Measurements from ENCODE around the gene TRIO.

TRIO gene

DNA sequence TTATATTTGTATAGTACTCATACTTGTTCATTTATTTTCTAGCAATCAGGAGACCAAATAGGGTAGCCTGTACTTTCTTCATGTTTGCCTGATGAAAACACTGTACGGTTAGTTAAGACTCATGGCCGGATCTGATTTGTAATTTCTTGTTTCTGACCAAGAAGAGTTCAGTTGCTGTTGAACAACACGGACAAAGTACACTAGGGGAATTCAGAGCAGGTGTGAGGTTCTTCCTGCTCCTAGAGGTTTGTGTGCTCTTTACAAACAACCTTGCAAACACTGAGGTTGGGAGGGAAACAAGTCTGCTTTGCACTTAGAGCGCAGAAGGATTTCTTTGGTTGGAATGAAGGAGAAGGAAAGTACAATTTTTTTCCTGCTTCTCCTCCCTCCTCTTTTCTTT is 69.7 kb downstream of the TRIO start:
- no peaks in the 10 kb centered on the region for H3K36me3 ChIP-seq (ENCODE audit: control insufficient read depth, insufficient read depth, low read length)
- H3K9ac ChIP-seq = no peak overlapping the region
- no peaks in the 10 kb centered on the region for H3K9me3 ChIP-seq (ENCODE audit: control insufficient read depth, low read length)
- H3K4me2 ChIP-seq (ENCODE audit: low read length) = no peak overlapping the region
- no peaks in the 10 kb centered on the region for H3K27me3 ChIP-seq (ENCODE audit: control insufficient read depth, insufficient read depth, low read length)
- H3K27ac ChIP-seq = no peak overlapping the region
- no peak overlapping the region for H2AFZ ChIP-seq
- peaks cover 8% of the 10 kb centered on the region for H3K4me1 ChIP-seq
- H3K79me2 ChIP-seq = peaks cover 28% of the 10 kb centered on the region
- TF ChIP-seq, protein P1, sequence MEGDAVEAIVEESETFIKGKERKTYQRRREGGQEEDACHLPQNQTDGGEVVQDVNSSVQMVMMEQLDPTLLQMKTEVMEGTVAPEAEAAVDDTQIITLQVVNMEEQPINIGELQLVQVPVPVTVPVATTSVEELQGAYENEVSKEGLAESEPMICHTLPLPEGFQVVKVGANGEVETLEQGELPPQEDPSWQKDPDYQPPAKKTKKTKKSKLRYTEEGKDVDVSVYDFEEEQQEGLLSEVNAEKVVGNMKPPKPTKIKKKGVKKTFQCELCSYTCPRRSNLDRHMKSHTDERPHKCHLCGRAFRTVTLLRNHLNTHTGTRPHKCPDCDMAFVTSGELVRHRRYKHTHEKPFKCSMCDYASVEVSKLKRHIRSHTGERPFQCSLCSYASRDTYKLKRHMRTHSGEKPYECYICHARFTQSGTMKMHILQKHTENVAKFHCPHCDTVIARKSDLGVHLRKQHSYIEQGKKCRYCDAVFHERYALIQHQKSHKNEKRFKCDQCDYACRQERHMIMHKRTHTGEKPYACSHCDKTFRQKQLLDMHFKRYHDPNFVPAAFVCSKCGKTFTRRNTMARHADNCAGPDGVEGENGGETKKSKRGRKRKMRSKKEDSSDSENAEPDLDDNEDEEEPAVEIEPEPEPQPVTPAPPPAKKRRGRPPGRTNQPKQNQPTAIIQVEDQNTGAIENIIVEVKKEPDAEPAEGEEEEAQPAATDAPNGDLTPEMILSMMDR (IDR thresholded peaks at IDR 0.05) = no peak
- H3K4me3 ChIP-seq (ENCODE audit: low read depth, low read length) = no peak overlapping the region

DNA sequence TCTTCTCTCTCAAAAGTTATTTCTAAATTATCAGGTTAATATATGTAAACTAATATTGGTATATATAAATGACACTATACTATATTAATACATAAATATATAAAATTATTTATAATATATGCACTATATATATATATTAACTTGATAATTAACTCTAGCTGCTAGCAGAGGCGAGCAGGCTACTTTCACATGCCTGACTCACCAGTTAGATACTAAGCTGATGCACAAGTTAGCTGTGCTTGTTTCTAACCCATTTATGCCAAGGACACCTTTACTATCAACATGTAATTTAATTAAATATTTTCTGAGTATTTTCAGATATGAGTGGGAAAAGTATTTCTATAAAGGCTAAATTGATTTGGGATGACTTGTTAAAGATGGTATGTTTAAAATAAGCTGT is 70.1 kb downstream of the TRIO start:
- H3K9ac ChIP-seq = no peak overlapping the region
- H3K27me3 ChIP-seq (ENCODE audit: control insufficient read depth, insufficient read depth, low read length) = no peaks in the 10 kb centered on the region
- no peaks in the 10 kb centered on the region for H3K9me3 ChIP-seq (ENCODE audit: control insufficient read depth, low read length)
- no peaks in the 10 kb centered on the region for H3K36me3 ChIP-seq (ENCODE audit: control insufficient read depth, insufficient read depth, low read length)
- no peak overlapping the region for H2AFZ ChIP-seq
- H3K4me3 ChIP-seq (ENCODE audit: low read depth, low read length) = no peak overlapping the region
- TF ChIP-seq, protein P1 (IDR thresholded peaks at IDR 0.05) = no peak
- peaks cover 24% of the 10 kb centered on the region for H3K79me2 ChIP-seq
- H3K4me1 ChIP-seq = peaks cover 8% of the 10 kb centered on the region
- H3K4me2 ChIP-seq (ENCODE audit: low read length) = no peak overlapping the region
- no peak overlapping the region for H3K27ac ChIP-seq

DNA sequence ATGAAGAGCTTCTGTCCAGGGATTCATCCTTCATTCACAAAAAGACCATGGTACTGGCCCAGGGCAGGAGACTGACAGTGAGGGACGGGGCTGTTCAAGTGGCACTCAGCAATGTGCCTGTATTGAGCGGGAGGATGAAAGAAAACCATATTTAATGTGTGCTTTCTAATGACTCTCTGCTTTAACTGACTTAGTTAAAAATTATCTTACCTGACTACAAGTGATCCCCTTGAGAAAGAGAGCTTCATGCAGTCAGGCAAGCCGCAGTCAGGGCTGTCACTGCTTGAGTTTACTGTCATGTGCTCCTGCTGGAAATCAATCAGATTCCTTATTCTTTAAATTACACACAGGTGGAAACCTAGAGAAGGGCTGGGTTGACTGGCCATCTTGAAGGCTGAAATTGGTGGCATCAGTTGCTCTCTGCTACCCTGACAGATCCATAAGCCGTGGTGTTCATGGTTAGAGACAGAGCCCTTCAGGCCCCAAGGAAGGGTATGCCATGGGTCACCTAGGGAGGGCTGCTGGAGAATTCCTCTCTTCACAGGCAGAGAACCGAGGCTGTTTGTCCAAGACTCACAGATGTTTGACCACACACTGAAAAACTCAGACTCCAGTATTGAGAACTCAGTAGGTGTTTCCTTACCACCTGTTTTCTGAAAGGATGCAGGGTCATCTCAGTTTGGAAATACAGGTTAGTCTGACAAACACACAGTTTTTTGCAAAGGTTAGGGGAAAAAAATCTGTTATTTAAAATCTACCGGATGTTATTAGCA is 70.9 kb downstream of the TRIO start:
- Histone ChIP-seq H3K9me3 (ENCODE audit: control insufficient read depth, low read length) (no peaks in the 10 kb centered on the region), H2AFZ (no peak overlapping the region), H3K9ac (no peak overlapping the region), H3K79me2 (peaks cover 21% of the 10 kb centered on the region), H3K4me2 (ENCODE audit: low read length) (no peak overlapping the region), H3K4me1 (peaks cover 8% of the 10 kb centered on the region), H3K27me3 (ENCODE audit: control insufficient read depth, insufficient read depth, low read length) (no peaks in the 10 kb centered on the region), H3K36me3 (ENCODE audit: control insufficient read depth, insufficient read depth, low read length) (no peaks in the 10 kb centered on the region), H3K27ac (no peak overlapping the region), H3K4me3 (ENCODE audit: low read depth, low read length) (no peak overlapping the region)
- TF ChIP-seq, protein P1 (IDR thresholded peaks at IDR 0.05) = no peak

DNA sequence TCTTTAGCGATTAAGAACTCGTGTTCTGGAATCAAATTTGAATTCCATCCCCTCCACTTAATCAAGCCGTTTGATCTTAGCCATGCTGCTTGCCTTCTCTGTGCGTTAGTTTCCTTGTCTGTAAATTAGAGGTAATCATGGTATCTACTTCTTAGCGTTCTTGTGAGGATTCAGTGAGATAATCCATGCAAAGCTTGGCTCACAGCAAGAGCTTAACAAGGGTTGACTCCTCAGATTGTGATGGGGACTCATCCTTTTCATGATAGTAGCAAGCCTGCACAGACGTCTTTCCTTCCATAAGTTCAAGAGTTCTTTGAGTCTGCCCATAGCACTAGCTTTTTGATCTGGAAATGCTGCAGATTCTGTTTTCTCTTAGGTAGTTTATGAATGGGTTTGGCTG is 72.8 kb downstream of the TRIO start:
- TF ChIP-seq, protein P1 (IDR thresholded peaks at IDR 0.05) = no peak
- Histone ChIP-seq H3K27ac (no peak overlapping the region), H2AFZ (no peak overlapping the region), H3K36me3 (ENCODE audit: control insufficient read depth, insufficient read depth, low read length) (no peaks in the 10 kb centered on the region), H3K4me2 (ENCODE audit: low read length) (no peak overlapping the region), H3K4me1 (peaks cover 13% of the 10 kb centered on the region), H3K9ac (no peak overlapping the region), H3K27me3 (ENCODE audit: control insufficient read depth, insufficient read depth, low read length) (no peaks in the 10 kb centered on the region), H3K79me2 (peaks cover 8% of the 10 kb centered on the region), H3K4me3 (ENCODE audit: low read depth, low read length) (no peak overlapping the region), H3K9me3 (ENCODE audit: control insufficient read depth, low read length) (no peaks in the 10 kb centered on the region)

DNA sequence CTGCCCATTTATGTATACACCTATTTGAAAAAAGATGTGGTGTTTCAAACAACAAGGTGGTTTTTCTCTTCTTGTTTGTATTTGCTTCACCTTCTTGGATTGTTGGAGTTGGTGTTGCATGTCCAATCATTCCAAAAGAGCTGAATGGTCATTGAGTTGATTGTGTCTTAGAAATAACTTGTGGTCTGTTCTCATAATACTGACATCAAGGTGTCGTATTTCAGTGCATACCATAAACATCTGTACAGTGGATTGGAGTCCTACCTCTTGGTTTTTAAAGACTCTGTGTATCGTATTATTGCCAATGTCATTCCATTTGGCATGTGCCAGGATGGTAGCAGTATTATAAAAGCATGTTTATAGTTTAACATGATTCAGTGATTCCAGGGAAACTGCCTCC is 73.2 kb downstream of the TRIO start:
- Histone ChIP-seq H3K36me3 (ENCODE audit: control insufficient read depth, insufficient read depth, low read length) (no peaks in the 10 kb centered on the region), H3K79me2 (peaks cover 12% of the 10 kb centered on the region), H3K27me3 (ENCODE audit: control insufficient read depth, insufficient read depth, low read length) (no peaks in the 10 kb centered on the region), H3K4me1 (peaks cover 15% of the 10 kb centered on the region), H3K9ac (no peak overlapping the region), H3K4me2 (ENCODE audit: low read length) (no peak overlapping the region), H2AFZ (no peak overlapping the region), H3K9me3 (ENCODE audit: control insufficient read depth, low read length) (no peaks in the 10 kb centered on the region), H3K27ac (no peak overlapping the region), H3K4me3 (ENCODE audit: low read depth, low read length) (no peak overlapping the region)
- TF ChIP-seq, protein P1 (IDR thresholded peaks at IDR 0.05) = no peak
